ENCODE measurements around the gene NEU1.
"Not testable (repeated sequence)": the region's sequence is repeated elsewhere in the genome, so short reads cannot be mapped to it uniquely, and the experiment has no call there.

NEU1 gene

GRCh38 chr6:31851980-31852718 lies 10.5 kb downstream of the NEU1 start:
- DNase-seq (ENCODE audit: low spot score in 2 of 2); ATAC-seq (ENCODE audit: low read depth); H3K36me3 Mint-ChIP-seq; H3K27ac Mint-ChIP-seq; H3K9me3 Mint-ChIP-seq; H3K4me1 Mint-ChIP-seq; H3K4me3 Mint-ChIP-seq; H3K27me3 Mint-ChIP-seq: not testable (repeated sequence)

GRCh38 chr6:31851485-31851832 lies 11.2 kb downstream of the NEU1 start:
- Mint-ChIP-seq H3K27ac (no peak overlapping the region), H3K4me1 (no peaks in the 10 kb centered on the region)

GRCh38 chr6:31850765-31851484 lies 11.7 kb downstream of the NEU1 start:
- H3K4me1 Mint-ChIP-seq = no peaks in the 10 kb centered on the region
- no peaks in the 10 kb centered on the region for H3K9me3 Mint-ChIP-seq
- H3K27ac Mint-ChIP-seq = no peak overlapping the region
- H3K36me3 Mint-ChIP-seq = peaks cover 2% of the 10 kb centered on the region
- H3K4me3 Mint-ChIP-seq = no peak overlapping the region
- no peak for DNase-seq (ENCODE audit: low spot score in 2 of 2)
- no peak for ATAC-seq (ENCODE audit: low read depth)
- no peaks in the 10 kb centered on the region for H3K27me3 Mint-ChIP-seq

More at GRCh38 chr6:31851485-31851832, 11.2 kb downstream of the NEU1 start:
- peaks cover 2% of the 10 kb centered on the region for H3K36me3 Mint-ChIP-seq
- no peaks in the 10 kb centered on the region for H3K27me3 Mint-ChIP-seq
- no peak for ATAC-seq (ENCODE audit: low read depth)
- no peak overlapping the region for H3K4me3 Mint-ChIP-seq
- DNase-seq (ENCODE audit: low spot score in 2 of 2) = no peak
- no peaks in the 10 kb centered on the region for H3K9me3 Mint-ChIP-seq

GRCh38 chr6:31847276-31847978 lies 15.2 kb downstream of the NEU1 start:
- Mint-ChIP-seq H3K36me3 (peaks cover 3% of the 10 kb centered on the region), H3K27me3 (no peaks in the 10 kb centered on the region), H3K4me1 (no peaks in the 10 kb centered on the region), H3K4me3 (no peak overlapping the region), H3K9me3 (no peaks in the 10 kb centered on the region), H3K27ac (no peak overlapping the region)
- ATAC-seq (ENCODE audit: low read depth) = no peak
- no peak for DNase-seq (ENCODE audit: low spot score in 2 of 2)

- H3K27me3 Mint-ChIP-seq = no peaks in the 10 kb centered on the region
- no peak overlapping the region for H3K4me3 Mint-ChIP-seq
- no peaks in the 10 kb centered on the region for H3K4me1 Mint-ChIP-seq
- ATAC-seq (ENCODE audit: low read depth) (no peak), DNase-seq (ENCODE audit: low spot score in 2 of 2) (no peak)
- H3K27ac Mint-ChIP-seq = no peak overlapping the region
- H3K9me3 Mint-ChIP-seq = no peaks in the 10 kb centered on the region
- H3K36me3 Mint-ChIP-seq = peaks cover 5% of the 10 kb centered on the region
Measured at GRCh38 chr6:31844507-31844906, 18.1 kb downstream of the NEU1 start.

- Mint-ChIP-seq H3K9me3 (no peaks in the 10 kb centered on the region), H3K27me3 (no peaks in the 10 kb centered on the region), H3K4me1 (peaks cover 8% of the 10 kb centered on the region), H3K4me3 (no peak overlapping the region), H3K27ac (no peak overlapping the region), H3K36me3 (peaks cover 15% of the 10 kb centered on the region)
- DNase-seq (ENCODE audit: low spot score in 2 of 2) (no peak), ATAC-seq (ENCODE audit: low read depth) (no peak)
Measured at GRCh38 chr6:31842053-31842452, 20.6 kb downstream of the NEU1 start.

- Mint-ChIP-seq H3K36me3 (peaks cover 15% of the 10 kb centered on the region), H3K4me1 (peaks cover 24% of the 10 kb centered on the region)
- DNase-seq (ENCODE audit: low spot score in 2 of 2); H3K27me3 Mint-ChIP-seq; H3K9me3 Mint-ChIP-seq; H3K4me3 Mint-ChIP-seq; ATAC-seq (ENCODE audit: low read depth); H3K27ac Mint-ChIP-seq: not testable (repeated sequence)
Measured at GRCh38 chr6:31839779-31840126, 22.9 kb downstream of the NEU1 start.

- H3K27me3 Mint-ChIP-seq = no peaks in the 10 kb centered on the region
- H3K27ac Mint-ChIP-seq = no peak overlapping the region
- no peak overlapping the region for H3K4me3 Mint-ChIP-seq
- DNase-seq (ENCODE audit: low spot score in 2 of 2) (no peak), ATAC-seq (ENCODE audit: low read depth) (no peak)
- H3K36me3 Mint-ChIP-seq = peaks cover 15% of the 10 kb centered on the region
- peaks cover 24% of the 10 kb centered on the region for H3K4me1 Mint-ChIP-seq
- H3K9me3 Mint-ChIP-seq = no peaks in the 10 kb centered on the region
Measured at GRCh38 chr6:31838968-31839367, 23.7 kb downstream of the NEU1 start.

- peak overlapping the region; percentile 99 for H3K27ac Mint-ChIP-seq
- peaks cover 15% of the 10 kb centered on the region for H3K36me3 Mint-ChIP-seq
- H3K9me3 Mint-ChIP-seq; DNase-seq (ENCODE audit: low spot score in 2 of 2); ATAC-seq (ENCODE audit: low read depth); H3K27me3 Mint-ChIP-seq: not testable (repeated sequence)
- peak overlapping the region; percentile 96 for H3K4me3 Mint-ChIP-seq
- peaks cover 24% of the 10 kb centered on the region for H3K4me1 Mint-ChIP-seq
Measured at GRCh38 chr6:31838114-31838553, 24.5 kb downstream of the NEU1 start.

GRCh38 chr6:31837369-31838113 lies 25.1 kb downstream of the NEU1 start:
- peak overlapping the region; percentile 99 for H3K27ac Mint-ChIP-seq
- no peaks in the 10 kb centered on the region for H3K9me3 Mint-ChIP-seq
- peaks cover 27% of the 10 kb centered on the region for H3K4me1 Mint-ChIP-seq
- ATAC-seq (ENCODE audit: low read depth) = no peak
- DNase-seq (ENCODE audit: low spot score in 2 of 2) = no peak
- no peaks in the 10 kb centered on the region for H3K27me3 Mint-ChIP-seq
- H3K36me3 Mint-ChIP-seq = peaks cover 15% of the 10 kb centered on the region
- peak overlapping the region; percentile 96 for H3K4me3 Mint-ChIP-seq

GRCh38 chr6:31836474-31837368 lies 25.9 kb downstream of the NEU1 start:
- H3K27me3 Mint-ChIP-seq = no peaks in the 10 kb centered on the region
- H3K4me3 Mint-ChIP-seq = peak overlapping the region; percentile 96
- no peaks in the 10 kb centered on the region for H3K9me3 Mint-ChIP-seq
- ATAC-seq (ENCODE audit: low read depth) (no peak), DNase-seq (ENCODE audit: low spot score in 2 of 2) (no peak)
- peaks cover 15% of the 10 kb centered on the region for H3K36me3 Mint-ChIP-seq
- H3K27ac Mint-ChIP-seq = peak overlapping the region; percentile 99
- peaks cover 27% of the 10 kb centered on the region for H3K4me1 Mint-ChIP-seq

- Mint-ChIP-seq H3K4me3 (peak overlapping the region; percentile 96), H3K27me3 (no peaks in the 10 kb centered on the region), H3K9me3 (no peaks in the 10 kb centered on the region), H3K27ac (peak overlapping the region; percentile 99), H3K4me1 (peaks cover 27% of the 10 kb centered on the region), H3K36me3 (peaks cover 13% of the 10 kb centered on the region)
- ATAC-seq (ENCODE audit: low read depth) = no peak
- no peak for DNase-seq (ENCODE audit: low spot score in 2 of 2)
Measured at GRCh38 chr6:31836047-31836473, 26.6 kb downstream of the NEU1 start.
